A172 (cell line): ENCODE measurements around the gene ADGRE1. TPM values are rescaled to one million over a fixed set of nuclear protein-coding genes. Genes with fewer than 3 reads are reported as not detected.

Source experiments
- DNase-seq: peaks from one replicate; pipeline ENCODE4 v3.0.0-alpha.2; 2015; ENCODE audit warnings: low spot score
- total RNA-seq: library from RNA; depleted of rRNA; stranded (reverse); fragments of >200 nt; shearing (Covaris generic); gene quantifications from 2 replicates; pipeline ENCODE4 v1.2.3, GENCODE V29; 2014; rRNA removed

The ADGRE1 gene
- total RNA-seq, 1 experiment from 2014 or later: 0.45 TPM

DNA sequence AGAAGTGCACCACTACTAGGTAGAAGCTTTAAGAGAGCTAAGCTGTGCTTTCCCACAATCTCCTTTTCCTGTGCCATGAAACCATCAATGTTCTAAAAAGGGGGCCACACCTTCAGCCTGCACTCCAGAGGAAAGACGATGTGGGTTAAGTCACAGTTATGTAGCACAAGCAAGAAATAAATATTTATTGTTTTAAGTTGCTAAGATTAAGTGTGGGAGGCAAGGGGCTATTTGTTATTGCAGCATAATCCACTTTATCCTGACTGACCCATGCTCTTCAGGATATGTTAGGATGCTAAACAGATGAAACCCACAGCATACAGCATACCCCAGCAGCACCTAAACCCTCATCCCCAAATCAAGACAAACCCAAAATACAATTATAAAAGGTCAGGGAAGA, 69.2 kb downstream of the ADGRE1 start:
- no peak for DNase-seq

DNA sequence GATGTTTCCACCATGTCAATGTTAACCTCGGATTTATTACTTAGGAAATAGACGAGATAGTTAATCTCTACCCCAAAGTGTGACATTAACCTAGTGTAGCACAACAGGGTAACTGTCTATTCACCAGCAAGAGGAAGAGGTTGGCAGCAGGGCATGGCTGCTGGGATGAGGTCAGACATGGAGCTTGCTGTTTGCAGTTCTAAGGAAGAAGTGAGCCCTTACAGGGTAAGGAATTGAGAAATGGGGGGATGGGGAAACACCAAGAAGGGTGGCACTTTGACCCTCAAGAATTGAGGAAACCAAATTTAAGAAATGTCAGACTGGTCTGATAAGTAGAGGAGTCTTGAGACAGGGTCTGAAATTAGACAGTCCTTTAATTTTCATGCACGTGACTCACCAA, 71.4 kb downstream of the ADGRE1 start:
- DNase-seq: no peak

DNA sequence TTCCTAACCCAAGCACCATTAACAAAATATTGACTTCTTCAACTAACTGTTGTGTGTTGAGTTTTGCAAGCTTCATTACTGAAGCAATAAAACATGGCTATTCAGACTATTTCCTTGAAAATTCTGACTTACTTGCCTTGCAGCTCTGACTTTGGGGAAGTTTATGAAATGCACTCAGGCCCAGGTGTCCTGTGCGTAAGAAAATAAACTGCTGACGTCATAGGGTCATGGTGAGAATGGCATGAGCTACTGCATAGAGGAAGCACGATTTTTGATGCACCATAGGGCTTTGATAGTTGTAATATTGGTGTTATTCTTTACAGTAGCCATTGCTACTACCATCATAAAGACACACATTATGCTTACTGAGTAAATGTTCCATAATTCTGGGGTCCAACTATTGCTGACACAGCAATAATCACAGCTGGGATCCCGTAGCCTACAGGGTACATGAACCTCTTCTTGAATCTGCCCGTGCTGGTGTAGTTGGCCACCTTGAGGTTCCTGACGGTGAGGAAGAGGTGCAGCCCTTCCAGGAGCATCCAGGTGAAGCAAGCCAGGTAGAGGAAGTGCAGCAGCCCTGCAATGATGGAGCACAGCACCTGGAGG, 76.0 kb downstream of the ADGRE1 start:
- no peak for DNase-seq

DNA sequence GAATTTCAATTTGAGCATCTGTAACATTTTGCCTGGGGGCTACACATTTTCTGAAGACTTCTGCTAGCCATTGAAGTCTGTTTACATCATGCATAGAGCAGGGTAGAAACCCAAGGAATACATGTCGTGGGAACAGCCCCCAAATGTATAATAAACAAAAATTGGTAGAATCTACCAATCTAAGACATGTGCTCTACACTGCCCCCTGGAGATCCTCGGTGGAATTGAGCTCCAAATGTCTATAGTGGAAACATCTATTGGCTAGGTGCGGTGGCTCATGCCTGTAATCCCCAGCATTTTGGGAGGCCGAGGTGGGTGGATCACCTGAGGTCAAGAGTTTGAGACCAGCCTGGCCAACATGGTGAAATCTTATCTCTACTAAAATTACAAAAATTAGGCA, 76.6 kb downstream of the ADGRE1 start:
- no peak for DNase-seq

DNA sequence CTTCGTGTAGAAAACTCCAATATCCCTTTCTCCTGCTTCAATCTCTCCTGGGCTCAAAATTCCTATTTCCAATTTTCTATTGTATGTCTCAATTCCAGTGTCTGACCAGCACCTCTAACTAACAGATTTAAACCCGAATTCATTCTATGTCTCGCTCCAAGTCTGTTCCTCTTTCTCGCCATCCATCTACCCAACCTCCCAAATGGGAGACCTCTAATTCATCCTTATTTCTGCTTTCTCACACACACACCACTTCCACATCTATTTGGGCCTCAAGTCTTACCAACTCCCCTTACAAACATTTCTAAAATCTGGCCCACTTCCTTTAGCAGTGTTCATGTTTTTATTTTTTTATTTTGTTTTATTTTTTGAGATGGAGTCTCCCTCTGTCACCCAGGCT, 80.6 kb downstream of the ADGRE1 start:
- DNase-seq: no peak

DNA sequence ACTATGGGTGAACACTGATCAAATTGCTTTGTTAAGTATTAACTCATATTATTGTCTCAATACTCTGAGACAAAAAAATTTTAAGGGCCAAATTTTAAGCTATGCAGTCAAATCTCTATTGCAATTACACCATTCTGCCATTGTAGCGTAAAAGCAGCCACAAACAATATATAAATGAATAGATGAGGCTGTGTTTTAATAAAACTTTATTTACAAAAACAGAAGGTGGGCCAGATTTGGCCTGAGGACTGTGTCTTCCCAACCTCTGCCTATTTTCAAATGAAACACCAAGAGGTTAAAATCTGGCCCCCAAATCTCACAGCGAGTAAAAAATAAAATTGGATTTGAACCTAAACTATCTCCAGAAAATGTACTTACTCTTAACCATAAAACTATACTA, 82.1 kb downstream of the ADGRE1 start:
- DNase-seq: no peak

DNA sequence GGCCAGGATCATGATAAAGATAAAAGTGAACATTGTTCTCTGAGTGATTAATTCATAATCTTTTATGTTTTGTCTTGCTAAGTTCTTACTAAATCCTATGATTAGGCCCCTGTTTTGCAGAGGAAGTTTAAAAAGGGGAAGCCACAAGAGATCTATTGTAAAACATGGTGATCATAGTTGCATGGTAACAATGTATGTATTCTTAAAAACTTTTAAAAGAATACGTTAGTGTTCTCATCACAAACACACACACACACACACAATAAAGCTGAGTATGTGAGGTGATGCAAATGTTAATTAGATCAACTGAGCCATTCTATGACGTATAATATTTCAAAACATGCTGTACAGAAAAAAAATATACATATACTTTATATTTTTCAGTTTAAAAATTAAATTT, 82.6 kb downstream of the ADGRE1 start:
- DNase-seq: no peak

DNA sequence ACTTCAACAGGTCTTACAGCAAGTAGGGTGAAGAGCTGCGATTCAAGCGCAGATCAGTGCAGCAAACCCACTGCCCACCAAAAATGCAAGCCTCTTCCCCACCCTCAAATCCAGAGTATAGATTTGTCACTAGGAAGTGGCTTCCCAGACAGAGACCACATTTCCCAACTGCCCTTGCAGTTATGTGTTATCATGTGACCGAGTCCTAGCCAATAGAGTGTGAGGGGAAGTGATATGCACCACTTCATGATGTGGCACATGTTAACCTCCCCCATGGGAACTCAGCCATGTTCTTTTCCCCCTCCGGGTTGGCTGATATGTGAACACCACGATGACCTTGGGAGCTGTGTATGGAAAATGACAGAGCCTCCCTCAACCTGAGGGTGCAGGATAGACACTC, 83.1 kb downstream of the ADGRE1 start:
- no peak for DNase-seq

DNA sequence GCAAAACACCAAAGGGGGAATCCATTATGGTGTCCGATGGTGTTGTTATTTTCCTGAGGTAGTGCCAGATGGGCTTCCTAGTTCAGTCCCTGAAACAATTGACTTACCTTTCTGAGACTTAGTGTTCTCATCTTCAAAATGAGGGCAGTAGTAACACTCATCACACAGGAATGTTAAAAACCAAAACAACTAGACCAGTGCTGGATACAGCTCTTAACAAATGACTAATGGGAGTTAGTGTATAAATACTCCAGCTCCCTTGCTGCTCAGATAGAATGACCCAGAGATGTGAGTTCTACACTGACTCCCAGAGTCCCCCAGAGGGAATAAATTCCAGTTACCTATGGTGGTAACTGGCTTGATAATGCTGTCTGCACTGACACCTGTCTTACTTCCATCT, 84.0 kb downstream of the ADGRE1 start:
- peak; percentile 53 for DNase-seq

DNA sequence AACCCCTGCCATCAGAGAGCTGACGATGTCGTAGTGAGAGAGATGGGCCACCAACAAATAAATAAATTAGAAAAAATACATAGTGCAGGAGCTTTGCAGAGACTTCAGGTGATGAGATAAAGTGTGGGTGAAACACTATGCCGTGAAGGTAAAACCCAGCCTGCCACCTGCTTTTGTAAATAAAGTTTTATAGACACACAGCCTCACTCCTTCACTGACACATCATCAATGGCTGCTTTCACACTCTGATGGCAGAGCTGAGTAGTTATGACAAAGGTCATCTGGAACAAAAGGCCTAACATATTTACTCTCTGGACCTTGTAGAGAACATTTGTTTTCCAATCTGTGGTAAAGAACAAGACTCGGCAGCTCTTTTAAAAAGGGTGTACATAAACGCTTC, 88.8 kb downstream of the ADGRE1 start:
- no peak for DNase-seq

DNA sequence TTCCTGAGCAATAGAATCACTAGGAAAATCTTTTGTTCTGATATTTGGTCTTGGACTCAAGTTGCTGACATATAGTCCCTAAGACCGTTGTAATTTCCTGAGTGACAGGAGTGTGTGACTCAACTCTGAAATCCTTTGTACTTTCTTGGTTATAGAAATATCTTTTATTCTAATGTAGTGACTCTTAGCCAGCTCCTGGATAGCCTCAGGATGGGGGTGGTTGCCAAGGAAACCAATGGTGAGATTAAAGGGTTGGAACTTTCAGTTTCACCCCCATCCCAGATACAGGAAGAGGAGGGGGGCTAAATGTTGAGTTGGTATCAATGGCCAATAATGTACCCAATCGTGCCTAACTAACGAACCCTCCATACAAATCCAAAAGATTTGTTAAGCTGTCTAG, 92.0 kb downstream of the ADGRE1 start:
- DNase-seq: no peak

DNA sequence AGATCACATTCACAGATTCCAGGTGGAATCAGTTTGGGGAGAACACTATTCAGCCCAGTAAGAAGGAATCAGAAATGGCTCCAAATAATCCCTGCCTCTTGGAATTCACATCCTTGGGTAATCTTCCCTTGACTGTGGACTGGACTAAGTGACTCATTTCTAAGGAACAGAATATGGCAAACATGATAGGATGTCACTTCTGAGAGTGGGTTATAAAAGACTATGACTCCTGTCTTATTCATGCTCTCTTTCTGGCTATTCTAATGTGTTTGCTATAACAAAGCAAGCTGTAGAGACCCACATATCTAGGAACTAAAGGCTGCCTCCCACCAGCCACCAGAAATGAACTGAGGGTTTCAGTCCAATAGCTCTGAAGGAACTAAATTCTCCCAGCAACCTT, 96.1 kb downstream of the ADGRE1 start:
- DNase-seq: no peak

DNA sequence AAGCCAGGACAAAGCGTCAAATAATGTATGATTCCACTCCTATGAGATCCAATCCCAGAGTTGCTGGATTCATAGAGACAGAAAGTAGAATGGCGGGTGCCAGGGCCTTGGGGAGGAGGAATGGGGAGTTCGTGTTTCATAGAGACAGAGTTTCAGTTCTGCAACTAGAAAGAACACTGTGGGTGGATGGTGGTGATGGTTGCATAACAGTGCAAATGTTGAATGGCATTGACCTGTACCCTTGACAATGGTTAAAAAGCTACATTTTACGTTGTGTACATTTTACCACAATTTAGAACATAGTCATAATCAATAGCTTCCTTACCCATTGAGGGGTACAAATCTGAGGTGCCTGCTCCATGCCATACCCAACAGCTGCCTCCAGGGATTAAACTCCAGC, 100.5 kb downstream of the ADGRE1 start:
- DNase-seq: no peak

DNA sequence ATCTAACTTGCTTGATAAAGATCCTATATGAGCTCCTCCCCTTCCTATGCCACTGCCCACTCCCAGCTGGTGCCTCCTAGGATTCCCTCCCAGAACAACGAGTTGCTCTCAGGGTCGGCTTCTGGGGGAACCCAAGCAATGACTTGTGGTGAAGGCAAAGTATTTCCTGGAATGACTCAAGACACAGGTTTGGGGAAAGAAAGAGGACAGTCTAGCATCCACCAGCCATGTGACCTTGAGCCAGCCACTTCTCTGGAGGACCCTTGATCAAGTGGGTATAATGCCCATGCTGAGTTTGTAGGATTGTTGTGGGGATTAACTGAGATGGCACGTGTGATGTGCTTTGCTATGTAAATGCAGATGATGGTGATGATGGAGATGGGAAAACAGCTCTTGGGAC, 100.9 kb downstream of the ADGRE1 start:
- no peak for DNase-seq

Other genes starting within 250 kb of the ADGRE1 start
- gene TNFSF14, start 217.4 kb upstream of the ADGRE1 start, total RNA-seq: 0.10 TPM in 1 of 2 replicates, not detected in the other
- 0.47 and 1.9 TPM in 2 replicates for gene C3, start 166.9 kb upstream of the ADGRE1 start, total RNA-seq
- 57.8 and 62.3 TPM in 2 replicates for gene GPR108, start 150.0 kb upstream of the ADGRE1 start, total RNA-seq
- gene TRIP10, start 147.9 kb upstream of the ADGRE1 start, total RNA-seq: 56.2 and 58.3 TPM in 2 replicates
- not detected in 2 replicates for gene SH2D3A, start 120.1 kb upstream of the ADGRE1 start, total RNA-seq
- gene VAV1, start 114.9 kb upstream of the ADGRE1 start, total RNA-seq: 0.14 TPM in 1 of 2 replicates, not detected in the other
- not detected in 2 replicates for gene MBD3L2B, start 133.9 kb downstream of the ADGRE1 start, total RNA-seq
- not detected in 2 replicates for gene MBD3L5, start 143.0 kb downstream of the ADGRE1 start, total RNA-seq
- gene MBD3L4, start 152.6 kb downstream of the ADGRE1 start, total RNA-seq: not detected in 2 replicates
- gene MBD3L2, start 161.7 kb downstream of the ADGRE1 start, total RNA-seq: not detected in 2 replicates
- not detected in 2 replicates for gene MBD3L3, start 171.1 kb downstream of the ADGRE1 start, total RNA-seq
- 11.7 and 12.5 TPM in 2 replicates for gene ZNF557, start 182.1 kb downstream of the ADGRE1 start, total RNA-seq